ENCODE results near the gene PRR19.

GRCh38 chr19:42268142-42268703, 33.7 kb upstream of the PRR19 start:
- TF ChIP-seq, protein P1, sequence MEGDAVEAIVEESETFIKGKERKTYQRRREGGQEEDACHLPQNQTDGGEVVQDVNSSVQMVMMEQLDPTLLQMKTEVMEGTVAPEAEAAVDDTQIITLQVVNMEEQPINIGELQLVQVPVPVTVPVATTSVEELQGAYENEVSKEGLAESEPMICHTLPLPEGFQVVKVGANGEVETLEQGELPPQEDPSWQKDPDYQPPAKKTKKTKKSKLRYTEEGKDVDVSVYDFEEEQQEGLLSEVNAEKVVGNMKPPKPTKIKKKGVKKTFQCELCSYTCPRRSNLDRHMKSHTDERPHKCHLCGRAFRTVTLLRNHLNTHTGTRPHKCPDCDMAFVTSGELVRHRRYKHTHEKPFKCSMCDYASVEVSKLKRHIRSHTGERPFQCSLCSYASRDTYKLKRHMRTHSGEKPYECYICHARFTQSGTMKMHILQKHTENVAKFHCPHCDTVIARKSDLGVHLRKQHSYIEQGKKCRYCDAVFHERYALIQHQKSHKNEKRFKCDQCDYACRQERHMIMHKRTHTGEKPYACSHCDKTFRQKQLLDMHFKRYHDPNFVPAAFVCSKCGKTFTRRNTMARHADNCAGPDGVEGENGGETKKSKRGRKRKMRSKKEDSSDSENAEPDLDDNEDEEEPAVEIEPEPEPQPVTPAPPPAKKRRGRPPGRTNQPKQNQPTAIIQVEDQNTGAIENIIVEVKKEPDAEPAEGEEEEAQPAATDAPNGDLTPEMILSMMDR (IDR thresholded peaks at IDR 0.05) = no peak
- TF ChIP-seq POLR2A (IDR thresholded peaks at IDR 0.05) = peak; percentile 90

Data from testis (tissue), 2 donors.